Measurements from ENCODE around the gene TANGO2. TPM values are rescaled to one million over a fixed set of nuclear protein-coding genes. Genes with fewer than 3 reads are reported as not detected.

The TANGO2 gene
- total RNA-seq, 1 donor, result 43.8 TPM

DNA sequence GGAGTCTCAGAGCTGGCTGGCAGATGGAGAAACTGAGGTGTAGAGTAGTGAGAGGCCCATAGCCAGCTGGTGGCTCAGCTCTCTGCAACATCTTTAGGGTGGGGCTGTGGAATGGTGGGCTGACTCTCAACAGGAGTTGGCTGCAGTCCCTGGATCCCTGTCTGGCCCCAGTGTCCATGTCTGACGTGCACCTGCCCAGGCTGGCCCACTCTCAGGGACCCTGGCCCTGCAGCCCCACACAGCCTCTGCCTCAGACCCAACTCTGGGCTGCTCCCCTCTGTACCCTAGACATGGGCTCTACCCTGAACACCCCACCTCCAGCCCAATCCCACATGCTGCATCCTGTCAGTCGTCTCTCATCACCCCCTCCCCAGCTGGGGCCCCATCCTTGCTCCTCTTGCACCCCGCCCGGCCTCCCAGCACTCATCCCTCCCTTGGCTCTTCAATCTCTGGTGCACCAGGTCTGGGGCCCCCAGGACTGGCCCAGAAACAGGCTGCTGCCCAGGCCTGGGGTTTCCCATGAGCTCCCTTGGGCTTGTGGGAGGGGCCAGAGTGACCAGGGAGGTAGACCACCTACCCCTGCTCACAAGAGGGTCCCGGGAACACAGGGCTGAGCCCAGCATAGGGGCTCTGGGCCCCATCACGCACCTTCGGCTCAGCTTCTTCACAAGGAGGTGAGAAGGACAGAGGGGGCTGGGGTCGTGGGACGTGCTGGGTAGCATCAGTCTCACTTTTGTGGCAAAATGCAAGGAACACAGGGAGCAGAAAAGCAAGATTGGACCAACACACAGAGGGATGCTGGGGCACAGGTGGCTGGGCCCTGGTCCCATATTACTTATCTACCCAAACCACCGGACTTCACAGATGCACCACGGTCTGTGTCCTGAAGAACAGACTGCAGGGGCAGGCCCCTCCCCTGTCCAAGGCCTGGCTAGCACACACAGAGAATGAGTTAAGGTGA is 35.8 kb upstream of the TANGO2 start:
- Histone ChIP-seq H3K4me1 (ENCODE audit: insufficient read depth, low read length) (peaks cover 21% of the 10 kb centered on the region), H3K27ac (ENCODE audit: low read depth, low read length) (no peak overlapping the region), H3K4me2 (ENCODE audit: insufficient read depth, low read length) (no peak overlapping the region), H4K20me1 (ENCODE audit: insufficient read depth, low read length) (peaks cover 40% of the 10 kb centered on the region), H3K79me2 (ENCODE audit: insufficient read depth, low read length) (peaks cover 17% of the 10 kb centered on the region), H3K4me3 (ENCODE audit: insufficient read depth, low read length) (no peak overlapping the region), H2AFZ (ENCODE audit: low read length) (no peak overlapping the region), H3K27me3 (ENCODE audit: insufficient read depth, low read length) (no peaks in the 10 kb centered on the region), H3K9me3 (ENCODE audit: low read depth, low read length) (no peaks in the 10 kb centered on the region), H3K36me3 (ENCODE audit: insufficient read depth, low read length) (no peaks in the 10 kb centered on the region)
- TF ChIP-seq, protein P1, sequence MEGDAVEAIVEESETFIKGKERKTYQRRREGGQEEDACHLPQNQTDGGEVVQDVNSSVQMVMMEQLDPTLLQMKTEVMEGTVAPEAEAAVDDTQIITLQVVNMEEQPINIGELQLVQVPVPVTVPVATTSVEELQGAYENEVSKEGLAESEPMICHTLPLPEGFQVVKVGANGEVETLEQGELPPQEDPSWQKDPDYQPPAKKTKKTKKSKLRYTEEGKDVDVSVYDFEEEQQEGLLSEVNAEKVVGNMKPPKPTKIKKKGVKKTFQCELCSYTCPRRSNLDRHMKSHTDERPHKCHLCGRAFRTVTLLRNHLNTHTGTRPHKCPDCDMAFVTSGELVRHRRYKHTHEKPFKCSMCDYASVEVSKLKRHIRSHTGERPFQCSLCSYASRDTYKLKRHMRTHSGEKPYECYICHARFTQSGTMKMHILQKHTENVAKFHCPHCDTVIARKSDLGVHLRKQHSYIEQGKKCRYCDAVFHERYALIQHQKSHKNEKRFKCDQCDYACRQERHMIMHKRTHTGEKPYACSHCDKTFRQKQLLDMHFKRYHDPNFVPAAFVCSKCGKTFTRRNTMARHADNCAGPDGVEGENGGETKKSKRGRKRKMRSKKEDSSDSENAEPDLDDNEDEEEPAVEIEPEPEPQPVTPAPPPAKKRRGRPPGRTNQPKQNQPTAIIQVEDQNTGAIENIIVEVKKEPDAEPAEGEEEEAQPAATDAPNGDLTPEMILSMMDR (IDR thresholded peaks at IDR 0.05; ENCODE audit: extremely low read depth, low read depth, low read length), result no peak
- peak; percentile 77 for DNase-seq (ENCODE audit: insufficient read length, low spot score, missing footprints)

DNA sequence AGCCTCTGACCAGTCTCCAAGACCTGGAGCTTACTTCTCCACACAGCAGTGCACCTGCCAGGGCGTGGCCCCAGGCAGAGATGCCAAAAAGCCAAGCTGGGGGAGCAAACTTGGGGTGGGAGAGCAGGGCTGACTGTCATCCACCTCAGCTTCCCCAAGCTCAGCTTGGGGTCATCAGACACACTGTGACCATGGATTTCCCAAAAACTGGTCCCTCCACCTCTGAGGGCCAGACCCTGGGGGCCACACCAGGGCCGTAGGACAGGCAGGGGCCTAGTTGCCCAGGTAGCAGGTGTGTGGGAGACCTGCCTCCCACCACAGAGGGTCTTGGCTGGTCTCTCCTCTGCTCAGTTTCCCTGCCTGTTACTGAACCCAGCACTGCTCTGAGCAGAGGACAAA is 34.9 kb upstream of the TANGO2 start:
- H3K9me3 ChIP-seq (ENCODE audit: low read depth, low read length), result no peaks in the 10 kb centered on the region
- peak overlapping the region; percentile 62 for H2AFZ ChIP-seq (ENCODE audit: low read length)
- TF ChIP-seq, protein P1 (IDR thresholded peaks at IDR 0.05; ENCODE audit: extremely low read depth, low read depth, low read length), result no peak
- H3K4me2 ChIP-seq (ENCODE audit: insufficient read depth, low read length), result peak overlapping the region; percentile 91
- DNase-seq (ENCODE audit: insufficient read length, low spot score, missing footprints), result no peak
- peak overlapping the region; percentile 81 for H3K4me3 ChIP-seq (ENCODE audit: insufficient read depth, low read length)
- H4K20me1 ChIP-seq (ENCODE audit: insufficient read depth, low read length), result peaks cover 36% of the 10 kb centered on the region
- H3K36me3 ChIP-seq (ENCODE audit: insufficient read depth, low read length), result no peaks in the 10 kb centered on the region
- H3K27me3 ChIP-seq (ENCODE audit: insufficient read depth, low read length), result no peaks in the 10 kb centered on the region
- peaks cover 26% of the 10 kb centered on the region for H3K4me1 ChIP-seq (ENCODE audit: insufficient read depth, low read length)
- H3K27ac ChIP-seq (ENCODE audit: low read depth, low read length), result no peak overlapping the region
- H3K79me2 ChIP-seq (ENCODE audit: insufficient read depth, low read length), result peaks cover 17% of the 10 kb centered on the region

DNA sequence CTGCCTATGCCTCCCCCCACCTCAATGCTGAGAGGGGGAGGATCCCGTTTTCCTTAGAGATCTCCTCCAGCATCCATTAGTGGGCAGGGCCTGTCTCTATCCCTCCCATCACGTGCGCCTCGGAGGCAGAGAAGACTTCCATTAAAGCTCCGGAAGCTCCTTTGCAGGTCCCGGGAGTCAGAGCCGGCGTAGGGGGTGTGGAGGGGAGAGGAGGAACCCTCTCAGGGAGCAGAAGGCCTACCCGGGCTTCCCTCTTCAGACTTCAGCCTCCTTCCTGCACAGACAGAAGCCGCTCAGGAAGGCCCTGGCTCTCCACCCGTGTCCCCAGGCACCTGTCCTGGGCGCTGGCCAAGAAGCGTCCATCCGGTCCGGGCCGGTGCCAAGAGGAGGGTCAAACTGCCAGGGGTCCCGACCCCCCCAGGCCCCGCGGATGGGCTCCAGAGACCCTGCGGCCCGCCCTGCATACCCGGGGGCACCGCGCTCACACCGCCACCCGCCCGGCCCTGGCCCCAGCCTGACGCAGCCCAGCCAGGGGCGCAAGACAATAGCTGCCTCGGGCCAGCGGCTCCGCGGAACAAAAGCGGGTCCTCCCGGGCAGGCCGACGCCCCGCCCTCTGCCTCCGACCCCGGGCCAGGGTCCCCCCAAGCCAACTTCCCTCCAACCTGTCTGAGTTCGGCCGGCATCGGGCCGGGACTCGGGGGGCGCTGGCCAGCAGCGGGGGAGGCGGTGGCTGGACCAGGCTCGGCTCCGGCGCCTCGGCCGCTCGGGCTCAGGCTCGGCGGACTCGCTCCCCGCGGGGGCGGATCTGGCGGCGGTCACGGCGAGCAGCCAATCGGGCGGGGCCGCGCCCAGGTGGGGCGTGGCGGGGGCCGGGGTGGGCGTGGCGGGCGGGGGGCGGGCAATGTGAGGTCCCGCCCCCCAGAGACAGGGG is 34.2 kb upstream of the TANGO2 start:
- no peaks in the 10 kb centered on the region for H3K9me3 ChIP-seq (ENCODE audit: low read depth, low read length)
- H3K27me3 ChIP-seq (ENCODE audit: insufficient read depth, low read length), result no peaks in the 10 kb centered on the region
- H3K4me2 ChIP-seq (ENCODE audit: insufficient read depth, low read length), result peak overlapping the region; percentile 91
- no peak overlapping the region for H3K27ac ChIP-seq (ENCODE audit: low read depth, low read length)
- H3K79me2 ChIP-seq (ENCODE audit: insufficient read depth, low read length), result peaks cover 17% of the 10 kb centered on the region
- no peaks in the 10 kb centered on the region for H3K36me3 ChIP-seq (ENCODE audit: insufficient read depth, low read length)
- H3K4me3 ChIP-seq (ENCODE audit: insufficient read depth, low read length), result peak overlapping the region; percentile 81
- TF ChIP-seq, protein P1 (IDR thresholded peaks at IDR 0.05; ENCODE audit: extremely low read depth, low read depth, low read length), result no peak
- DNase-seq (ENCODE audit: insufficient read length, low spot score, missing footprints), result peak; percentile 100
- peaks cover 31% of the 10 kb centered on the region for H3K4me1 ChIP-seq (ENCODE audit: insufficient read depth, low read length)
- H2AFZ ChIP-seq (ENCODE audit: low read length), result peak overlapping the region; percentile 62
- peaks cover 36% of the 10 kb centered on the region for H4K20me1 ChIP-seq (ENCODE audit: insufficient read depth, low read length)

Data from osteoblast (primary cell).